GM18507 (cell line): ENCODE measurements around the gene RHOT2.
"Not testable (repeated sequence)": the region's sequence is repeated elsewhere in the genome, so short reads cannot be mapped to it uniquely, and the experiment has no call there.

Experiments
- DNase-seq: peaks from one replicate; pipeline ENCODE4 v3.0.0; 2011; ENCODE audit warnings: low read depth; ENCODE audit not compliant: insufficient read length; ENCODE audit errors: extremely low spot score
- FAIRE-seq: peaks from 2 replicates; lab custom pipeline; 2011; peaks lifted over from hg19 to GRCh38; lab: Jason Lieb, UNC

The RHOT2 gene

GRCh38 chr16:678858-679813, 11.2 kb downstream of the RHOT2 start:
- no peak for DNase-seq
- FAIRE-seq, result no peak

- FAIRE-seq, result peak; percentile 73
- peak; percentile 62 for DNase-seq
These were observed 12.1 kb downstream of the RHOT2 start, which contains the start of gene STUB1 for GRCh38 chr16:679814-680624. Gene STUB1, plus strand, starts transcription at chr16:680410. Its CDS starts 116 bp downstream, at chr16:680526.

GRCh38 chr16:680625-680945, 12.7 kb downstream of the RHOT2 start:
- DNase-seq, result no peak
- FAIRE-seq, result no peak

- peak; percentile 54 for FAIRE-seq
- DNase-seq, result no peak
These were observed 13.2 kb downstream of the RHOT2 start for GRCh38 chr16:680967-681745.

GRCh38 chr16:681746-682427, 14.0 kb downstream of the RHOT2 start:
- DNase-seq, result no peak

GRCh38 chr16:682493-683395, 14.8 kb downstream of the RHOT2 start:
- no peak for FAIRE-seq
- DNase-seq, result no peak

More at GRCh38 chr16:681746-682427, 14.0 kb downstream of the RHOT2 start:
- FAIRE-seq, result no peak

- FAIRE-seq, result no peak
- no peak for DNase-seq
These were observed 15.6 kb downstream of the RHOT2 start for GRCh38 chr16:683396-684070.

GRCh38 chr16:684071-684794, 16.3 kb downstream of the RHOT2 start, which contains the start of gene JMJD8:
Gene JMJD8, minus strand, starts transcription at chr16:684334. Its CDS starts 15 bp downstream, at chr16:684319.
- DNase-seq (peak; percentile 93), FAIRE-seq (peak; percentile 98)

GRCh38 chr16:684961-685696, 17.2 kb downstream of the RHOT2 start:
- DNase-seq (no peak), FAIRE-seq (no peak)

GRCh38 chr16:685967-686366, 18.0 kb downstream of the RHOT2 start:
- DNase-seq, result no peak
- no peak for FAIRE-seq

- DNase-seq, result no peak
- no peak for FAIRE-seq
These were observed 18.7 kb downstream of the RHOT2 start for GRCh38 chr16:686459-687260.

GRCh38 chr16:687499-687898, 19.6 kb downstream of the RHOT2 start:
- DNase-seq, result no peak
- FAIRE-seq, result no peak

- DNase-seq (no peak), FAIRE-seq (no peak)
These were observed 21.4 kb downstream of the RHOT2 start for GRCh38 chr16:689175-689897.

GRCh38 chr16:691242-691641, 23.3 kb downstream of the RHOT2 start:
- not testable (repeated sequence) for DNase-seq, FAIRE-seq
